HG03108 (cell line): ENCODE results near the gene GRB10.

ENCODE experiments used
- ATAC-seq: cut with Tn5 transposase; IDR thresholded peaks from one replicate; pipeline ENCODE4 v1.9.1; 2021; ENCODE audit warnings: moderate library complexity; ENCODE audit not compliant: unreplicated experiment

GRB10 gene

GRCh38 chr7:50782375-50783208, at the start of gene GRB10:
TSS of gene GRB10 (minus strand) at chr7:50782896. CDS start at chr7:50732322, 50,574 bp downstream.
- ATAC-seq, result no peak

DNA sequence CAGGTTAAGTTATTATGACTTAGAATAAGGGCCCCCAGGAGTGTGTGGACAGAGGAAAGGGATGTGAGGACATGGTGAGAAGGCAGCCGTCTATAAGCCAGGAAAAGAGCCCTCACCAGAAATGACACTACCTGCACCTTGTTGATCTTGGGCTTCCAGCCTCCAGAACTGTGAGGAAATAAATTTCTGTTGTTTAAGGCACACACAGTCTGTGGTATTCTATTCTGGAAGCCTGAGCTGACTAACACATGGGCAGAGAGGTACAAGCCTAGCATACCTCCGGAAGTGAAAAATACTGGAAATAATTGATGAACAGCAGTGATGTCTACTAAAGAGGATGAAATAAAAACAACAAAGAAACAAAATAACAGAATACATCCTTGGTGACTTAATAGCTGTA, 46.1 kb upstream of the GRB10 start:
- no peak for ATAC-seq

- no peak for ATAC-seq
These were observed 45.4 kb upstream of the GRB10 start for GRCh38 chr7:50828116-50828515.

DNA sequence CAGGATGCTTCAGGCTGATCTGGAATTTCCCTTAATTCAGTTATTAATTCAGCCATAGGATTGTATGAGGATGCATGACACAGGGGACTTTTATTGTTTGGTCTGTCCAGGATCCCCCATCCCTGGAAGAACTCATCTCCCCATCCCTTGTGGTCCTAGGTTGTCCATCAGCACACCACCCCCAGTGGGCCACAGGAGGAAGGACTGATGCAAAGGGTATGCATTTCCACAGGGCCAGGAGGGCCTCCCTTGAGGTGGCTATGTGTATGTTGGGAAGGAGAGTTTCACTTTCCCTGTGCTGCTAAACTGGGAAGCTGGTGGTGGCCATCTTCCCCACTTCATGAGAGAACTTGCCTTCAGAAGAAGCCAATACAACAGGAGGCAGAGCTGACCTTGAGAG, 44.6 kb upstream of the GRB10 start:
- ATAC-seq, result no peak

DNA sequence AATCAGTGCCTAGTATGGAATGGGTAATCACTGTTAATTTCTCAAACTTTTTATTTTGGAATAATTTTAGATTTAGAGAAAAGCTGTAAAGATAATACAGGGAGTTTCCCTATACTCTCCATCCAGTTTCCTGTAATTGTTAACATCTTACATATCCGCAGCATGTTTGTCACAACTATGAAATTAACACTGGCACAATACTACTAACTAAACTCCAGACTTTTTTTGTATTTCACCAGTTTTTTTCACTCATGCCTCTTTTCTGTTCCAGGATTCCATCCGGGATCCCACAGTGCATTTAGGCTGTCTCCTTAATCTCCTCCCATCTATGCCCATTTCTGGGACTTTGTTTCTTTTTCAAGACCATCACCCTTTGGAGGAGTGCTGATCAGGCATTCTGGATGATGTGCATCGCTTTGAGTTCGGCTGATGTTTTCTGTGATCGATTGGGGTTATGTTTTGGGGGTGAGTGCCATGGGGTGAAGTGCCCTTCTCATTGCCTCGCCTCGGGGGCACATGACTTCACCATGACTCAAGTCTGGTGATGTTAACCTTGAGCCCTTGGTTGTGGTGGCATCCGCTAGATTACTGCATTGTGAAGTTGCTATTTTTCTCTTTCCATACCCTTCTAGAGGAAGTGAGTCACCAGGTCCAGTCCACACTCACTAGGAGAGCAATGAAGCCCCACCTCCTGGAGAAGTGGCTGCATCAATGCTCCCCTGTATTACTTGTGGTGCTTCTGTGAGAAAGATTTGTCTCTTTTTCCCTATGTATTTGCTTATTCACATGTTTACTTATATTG, 43.9 kb upstream of the GRB10 start:
- ATAC-seq, result no peak

DNA sequence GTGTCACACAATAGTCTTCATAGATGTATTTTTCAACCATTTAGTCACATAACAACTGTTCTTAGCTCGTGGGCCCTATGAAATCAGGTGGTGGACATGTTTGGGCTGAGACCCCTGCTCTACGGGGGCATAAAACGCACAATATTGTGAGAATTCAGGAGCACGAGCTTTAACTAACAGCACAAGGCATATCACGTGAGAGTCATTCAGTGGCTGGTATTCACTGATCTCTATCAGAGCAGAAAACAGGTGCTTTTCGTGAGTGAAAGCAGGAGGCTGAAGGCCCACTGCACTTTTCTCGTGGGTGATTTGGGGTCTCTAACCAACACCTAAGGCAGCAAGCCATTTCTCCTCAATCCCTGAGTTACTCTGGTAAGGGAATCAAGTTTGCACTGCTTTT, 42.8 kb upstream of the GRB10 start:
- ATAC-seq, result no peak

DNA sequence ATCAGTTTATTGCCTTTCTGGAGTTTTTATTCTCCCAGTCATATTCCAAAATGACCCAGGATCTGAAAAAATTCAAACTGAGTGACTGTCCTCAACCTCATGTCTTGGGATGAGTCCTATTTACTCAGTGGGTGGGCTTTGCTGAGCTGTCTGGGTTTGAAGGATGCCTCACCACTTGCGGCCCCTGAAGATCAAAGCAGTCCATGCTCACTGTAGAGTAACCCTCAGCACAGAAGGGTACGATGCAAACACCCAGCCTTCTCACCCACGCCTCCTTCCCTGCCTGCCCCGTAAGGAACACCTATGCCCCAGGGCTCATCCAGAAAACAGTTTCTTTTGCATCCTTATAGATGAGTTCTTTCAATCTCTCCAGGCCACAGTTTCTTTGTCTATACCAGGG, 42.2 kb upstream of the GRB10 start:
- ATAC-seq, result no peak

GRCh38 chr7:50822706-50823105, 40.0 kb upstream of the GRB10 start:
- ATAC-seq, result no peak

GRCh38 chr7:50822110-50822509, 39.4 kb upstream of the GRB10 start:
- ATAC-seq, result no peak

GRCh38 chr7:50821457-50822008, 38.8 kb upstream of the GRB10 start:
- ATAC-seq, result no peak

- ATAC-seq, result no peak
These were observed 35.6 kb upstream of the GRB10 start for GRCh38 chr7:50818324-50818723.

- ATAC-seq, result no peak
These were observed 34.9 kb upstream of the GRB10 start for GRCh38 chr7:50817561-50817960.

DNA sequence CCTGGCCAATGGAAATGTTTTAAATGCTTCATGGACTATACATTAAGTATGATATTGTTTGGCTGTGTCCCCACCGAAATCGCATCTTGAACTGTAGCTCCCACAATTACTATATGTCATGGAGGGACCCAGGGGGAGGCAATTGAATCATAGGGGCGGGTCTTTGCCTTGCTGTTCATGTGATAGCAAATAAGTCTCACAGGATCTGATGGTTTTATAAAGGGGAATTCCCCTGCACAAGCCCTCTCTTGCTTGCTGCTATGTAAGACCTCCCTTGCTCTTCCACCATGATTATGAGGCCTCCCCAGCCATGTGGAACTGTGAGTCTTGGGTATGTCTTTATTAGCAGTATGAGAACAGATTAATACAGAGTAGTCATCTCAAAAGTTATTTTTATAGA, 32.4 kb upstream of the GRB10 start:
- no peak for ATAC-seq

DNA sequence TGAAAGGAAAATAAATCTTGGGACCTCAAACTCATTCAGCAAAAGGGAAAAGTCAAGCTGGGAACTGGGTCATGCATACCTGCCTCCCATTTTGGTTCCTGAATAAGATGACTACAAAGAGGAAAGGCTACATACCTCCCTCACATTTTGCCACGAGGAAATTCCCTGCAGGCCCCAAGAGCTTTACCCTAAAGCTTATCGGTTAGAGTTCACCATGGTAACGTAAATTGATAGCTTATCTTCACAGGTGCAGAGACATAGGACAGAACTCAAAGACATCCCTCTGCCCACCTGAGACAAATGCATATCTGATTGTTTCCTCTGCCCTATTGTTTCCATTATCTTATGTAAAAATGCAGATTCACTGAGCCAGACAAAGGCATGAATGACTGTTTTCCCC, 31.5 kb upstream of the GRB10 start:
- no peak for ATAC-seq

DNA sequence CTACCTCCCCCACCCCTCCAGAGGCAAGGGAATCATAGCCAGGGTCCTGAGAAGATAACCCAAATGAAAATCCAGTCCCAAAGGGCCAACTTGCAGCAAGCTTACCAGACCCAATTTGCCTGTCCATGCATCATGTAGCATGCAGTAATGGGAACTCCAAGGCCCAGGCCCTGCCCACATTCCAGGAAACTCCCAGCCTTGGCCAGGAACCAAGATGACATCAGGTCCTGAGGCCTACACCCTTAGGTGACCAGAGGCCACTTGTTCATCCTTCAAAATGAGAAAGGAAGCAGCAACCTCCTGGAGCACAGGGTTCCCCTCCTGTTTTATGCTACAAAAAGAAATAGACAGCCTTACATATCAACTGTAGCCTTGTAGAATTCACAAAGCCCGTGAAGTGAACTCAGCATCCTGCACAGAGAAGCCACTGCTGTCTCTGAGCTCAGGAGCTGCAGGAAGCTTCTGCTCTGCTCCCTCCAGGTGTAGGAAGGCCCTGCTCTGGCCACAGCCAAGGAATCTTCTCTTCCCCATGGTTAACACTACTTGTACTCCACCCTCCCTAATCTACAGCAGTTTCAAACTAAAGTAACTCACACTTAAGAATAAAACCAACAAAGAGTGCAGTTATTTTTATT, 30.3 kb upstream of the GRB10 start:
- no peak for ATAC-seq

DNA sequence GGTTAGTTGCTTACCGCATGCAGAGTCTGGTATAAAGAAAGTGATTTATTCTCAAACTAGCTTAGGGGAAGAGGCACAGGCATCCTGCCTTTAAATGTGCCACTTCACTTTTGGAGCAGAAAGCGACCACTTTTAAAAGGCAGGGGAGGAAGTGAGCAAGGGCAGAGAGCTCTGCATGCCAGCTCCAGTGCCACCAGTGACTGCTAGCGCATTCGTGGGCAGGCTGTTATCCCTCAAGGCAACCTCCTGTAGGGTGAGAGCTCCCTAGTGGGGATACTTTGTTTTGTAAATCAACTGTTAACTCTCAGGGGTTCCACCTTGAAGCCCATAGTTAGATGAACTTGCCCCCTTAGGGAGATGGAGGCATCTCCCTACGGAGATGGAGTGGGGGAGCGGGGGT, 29.4 kb upstream of the GRB10 start:
- no peak for ATAC-seq

GRCh38 chr7:50808282-50808888, 25.7 kb upstream of the GRB10 start:
- no peak for ATAC-seq

DNA sequence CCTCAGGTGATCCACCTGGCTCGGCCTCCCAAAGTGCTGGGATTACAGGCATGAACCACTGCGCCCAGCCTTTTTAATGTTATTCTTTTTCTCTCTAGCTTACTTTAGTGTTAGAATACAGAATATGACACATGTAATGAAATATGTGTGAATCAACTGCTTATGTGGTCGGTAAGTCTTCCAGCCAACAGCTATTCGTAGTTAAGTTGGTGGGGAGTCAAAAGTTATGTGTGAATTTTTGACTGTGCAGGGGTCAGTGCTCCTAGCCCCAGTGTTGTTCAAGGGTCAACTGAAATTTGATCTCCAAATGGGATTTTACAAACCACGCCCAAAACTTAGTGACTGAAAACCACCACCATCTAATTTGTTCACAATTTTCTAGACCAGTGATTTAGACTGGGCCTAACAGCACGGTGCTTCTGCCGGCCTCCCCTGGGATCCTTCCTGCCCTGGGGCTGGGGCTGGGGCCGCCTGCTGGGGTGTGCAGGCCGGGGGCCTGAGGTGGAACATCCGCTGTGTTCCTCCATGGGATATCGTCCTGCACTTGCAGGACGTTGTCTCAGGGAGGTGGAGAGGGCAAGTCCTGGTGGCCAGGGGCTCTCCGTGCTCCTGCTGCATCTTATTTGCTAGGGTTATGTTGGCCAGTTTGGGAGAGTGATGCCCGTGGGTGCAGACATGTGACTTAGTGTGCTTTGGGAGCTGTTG, 24.5 kb upstream of the GRB10 start:
- no peak for ATAC-seq

GRCh38 chr7:50806143-50806542, 23.4 kb upstream of the GRB10 start:
- no peak for ATAC-seq

- no peak for ATAC-seq
These were observed 22.9 kb upstream of the GRB10 start for GRCh38 chr7:50805447-50806125.
